OCI-LY7 (cell line): ENCODE results near the gene TENT5C.

ENCODE experiments used
- EZH2phosphoT487 ChIP-seq: fragments of 200-600 bp; sonication (generic); IDR thresholded peaks from 2 replicates; pipeline ENCODE4 v1.6.1; 2018; ENCODE audit warnings: low read depth, borderline replicate concordance, mild to moderate bottlenecking, mixed run types, antibody characterized with exemption, low read length, moderate library complexity, mixed read lengths
- TF ChIP-seq, protein P1 (sequence below): fragments of 200-600 bp; sonication (generic); conservative IDR thresholded peaks from 2 replicates; pipeline ENCODE4 v1.5.1; 2014; ENCODE audit warnings: mild to moderate bottlenecking, antibody characterized with exemption, low read length, moderate library complexity, mixed read lengths

- TF ChIP-seq, protein P1, sequence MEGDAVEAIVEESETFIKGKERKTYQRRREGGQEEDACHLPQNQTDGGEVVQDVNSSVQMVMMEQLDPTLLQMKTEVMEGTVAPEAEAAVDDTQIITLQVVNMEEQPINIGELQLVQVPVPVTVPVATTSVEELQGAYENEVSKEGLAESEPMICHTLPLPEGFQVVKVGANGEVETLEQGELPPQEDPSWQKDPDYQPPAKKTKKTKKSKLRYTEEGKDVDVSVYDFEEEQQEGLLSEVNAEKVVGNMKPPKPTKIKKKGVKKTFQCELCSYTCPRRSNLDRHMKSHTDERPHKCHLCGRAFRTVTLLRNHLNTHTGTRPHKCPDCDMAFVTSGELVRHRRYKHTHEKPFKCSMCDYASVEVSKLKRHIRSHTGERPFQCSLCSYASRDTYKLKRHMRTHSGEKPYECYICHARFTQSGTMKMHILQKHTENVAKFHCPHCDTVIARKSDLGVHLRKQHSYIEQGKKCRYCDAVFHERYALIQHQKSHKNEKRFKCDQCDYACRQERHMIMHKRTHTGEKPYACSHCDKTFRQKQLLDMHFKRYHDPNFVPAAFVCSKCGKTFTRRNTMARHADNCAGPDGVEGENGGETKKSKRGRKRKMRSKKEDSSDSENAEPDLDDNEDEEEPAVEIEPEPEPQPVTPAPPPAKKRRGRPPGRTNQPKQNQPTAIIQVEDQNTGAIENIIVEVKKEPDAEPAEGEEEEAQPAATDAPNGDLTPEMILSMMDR: no peak
- no peak for TF ChIP-seq EZH2phosphoT487
Measured at GRCh38 chr1:117611121-117611601, 5.3 kb downstream of the TENT5C start.
